HEK293T (cell line): Measurements from ENCODE around the gene DNAAF2.
"Not testable (repeated sequence)": the region's sequence is repeated elsewhere in the genome, so short reads cannot be mapped to it uniquely, and the experiment has no call there.

Experiments
- CTCF ChIA-PET: fragments of 350-600 bp; formaldehyde crosslinking; extraction: SDS; loops from one replicate; lab custom pipeline; 2021; ENCODE audit warnings: antibody characterized with exemption, inconsistent platforms; lab: Yijun Ruan, JAX
- POLR2A ChIA-PET: fragments of 350-600 bp; formaldehyde crosslinking; extraction: SDS; loops from one replicate; lab custom pipeline; 2020; ENCODE audit warnings: antibody characterized with exemption, inconsistent platforms; lab: Yijun Ruan, JAX
- DNase-seq: peaks from one replicate; pipeline ENCODE4 v3.0.0; 2012; ENCODE audit warnings: mixed read lengths; ENCODE audit errors: extremely low spot score
- ARNT ChIP-seq: fragments of 450-650 bp; IDR thresholded peaks from 2 replicates; pipeline ENCODE4 v1.6.1; 2017; ENCODE audit warnings: mild to moderate bottlenecking
- BHLHE40 ChIP-seq: fragments of 450-650 bp; IDR thresholded peaks from 2 replicates; pipeline ENCODE4 v1.6.1; 2016; ENCODE audit warnings: mild to moderate bottlenecking, moderate library complexity, borderline replicate concordance
- CTBP1 ChIP-seq: fragments of 450-650 bp; IDR thresholded peaks from 2 replicates; pipeline ENCODE4 v1.6.1; 2016; ENCODE audit warnings: borderline replicate concordance
- ELF4 ChIP-seq: fragments of 450-650 bp; IDR thresholded peaks from 2 replicates; pipeline ENCODE4 v1.6.1; 2017; ENCODE audit warnings: antibody characterized with exemption
- FOXA1 ChIP-seq: fragments of 450-650 bp; IDR thresholded peaks from 2 replicates; pipeline ENCODE4 v1.6.1; 2016; ENCODE audit warnings: mild to moderate bottlenecking
- FOXK2 ChIP-seq: fragments of 450-650 bp; IDR thresholded peaks from 2 replicates; pipeline ENCODE4 v1.6.1; 2016; ENCODE audit warnings: mild to moderate bottlenecking
- FOXM1 ChIP-seq: fragments of 450-650 bp; IDR thresholded peaks from 2 replicates; pipeline ENCODE4 v1.6.1; 2017; ENCODE audit warnings: mild to moderate bottlenecking, borderline replicate concordance
- HDGF ChIP-seq: fragments of 450-650 bp; IDR thresholded peaks from 2 replicates; pipeline ENCODE4 v1.6.1; 2017; ENCODE audit warnings: antibody characterized with exemption, borderline replicate concordance
- L3MBTL2 ChIP-seq: fragments of 450-650 bp; conservative IDR thresholded peaks from 2 replicates; pipeline ENCODE4 v1.6.1; 2016; ENCODE audit warnings: mild to moderate bottlenecking
- LEF1 ChIP-seq: fragments of 450-650 bp; IDR thresholded peaks from 2 replicates; pipeline ENCODE4 v1.6.1; 2017; ENCODE audit warnings: mild to moderate bottlenecking, borderline replicate concordance
- NFRKB ChIP-seq: fragments of 450-650 bp; IDR thresholded peaks from 2 replicates; pipeline ENCODE4 v1.6.1; 2016; ENCODE audit warnings: mild to moderate bottlenecking, moderate library complexity
- PKNOX1 ChIP-seq: fragments of 450-650 bp; IDR thresholded peaks from 2 replicates; pipeline ENCODE4 v1.6.1; 2016
- SP1 ChIP-seq: fragments of 450-650 bp; IDR thresholded peaks from 2 replicates; pipeline ENCODE4 v1.6.1; 2017
- SUZ12 ChIP-seq: fragments of 450-650 bp; IDR thresholded peaks from 2 replicates; pipeline ENCODE4 v1.6.1; 2016; ENCODE audit warnings: mild to moderate bottlenecking
- TARDBP ChIP-seq: fragments of 450-650 bp; IDR thresholded peaks from 2 replicates; pipeline ENCODE4 v1.6.1; 2016
- ZNF384 ChIP-seq: fragments of 450-650 bp; IDR thresholded peaks from 2 replicates; pipeline ENCODE4 v1.6.1; 2016

DNAAF2 gene

GRCh38 chr14:49634547-49635334 lies at the start of gene DNAAF2:
DNAAF2 (minus strand) TSS chr14:49635244; CDS start chr14:49635149, 95 bp downstream.
- ChIA-PET POLR2A (interaction anchor here (0.7 to 4.3 kb wide), 20 partner anchors 9 to 245 kb away, joined by 3 to 63 read pairs (median 8); partner anchors contain the start of genes KLHDC1, KLHDC2, LRR1 and MGAT2), CTCF (interaction anchor here (0.7 to 1.7 kb wide), 4 partner anchors 14 to 197 kb away, joined by 3 to 11 read pairs (median 8); partner anchors contain the start of genes MGAT2 and RPL36AL)
- DNase-seq, result peak; percentile 53
- TF ChIP-seq L3MBTL2 (peak; percentile 64), NFRKB (no peak)

- no peak for TF ChIP-seq NFRKB
- no peak for TF ChIP-seq PKNOX1
- no peak for TF ChIP-seq ZNF384
- TF ChIP-seq FOXA1, result no peak
- no peak for TF ChIP-seq LEF1
- TF ChIP-seq SUZ12, result no peak
- no peak for TF ChIP-seq ELF4
- no peak for TF ChIP-seq HDGF
- TF ChIP-seq FOXM1, result no peak
- ChIA-PET POLR2A (interaction anchor here (1.2 kb wide), 1 partner anchor 8 kb away, joined by 3 read pairs; the partner anchor contains the start of gene POLE2), CTCF (no interaction called here)
- no peak for DNase-seq
Observed at GRCh38 chr14:49679271-49679670, 44.2 kb upstream of the DNAAF2 start.

- DNase-seq, result peak; percentile 28
- ChIA-PET POLR2A (no interaction called here), CTCF (interaction anchor here (0.7 to 0.8 kb wide), 2 partner anchors 31 to 58 kb away, joined by 3 read pairs; no protein-coding TSS in a partner anchor)
- TF ChIP-seq CTBP1 (no peak), FOXK2 (no peak)
Observed at GRCh38 chr14:49677643-49678042, 42.6 kb upstream of the DNAAF2 start.

GRCh38 chr14:49673586-49673985 lies 38.5 kb upstream of the DNAAF2 start:
- TF ChIP-seq ARNT, result no peak
- no peak for TF ChIP-seq FOXM1
- TF ChIP-seq TARDBP, result no peak
- TF ChIP-seq NFRKB, result no peak
- TF ChIP-seq ELF4, result no peak
- no peak for TF ChIP-seq L3MBTL2
- TF ChIP-seq HDGF, result no peak
- POLR2A ChIA-PET, result no interaction called here
- CTCF ChIA-PET, result no interaction called here
- no peak for DNase-seq

- no peak for TF ChIP-seq BHLHE40
- no peak for TF ChIP-seq ZNF384
- no peak for TF ChIP-seq PKNOX1
- no peak for TF ChIP-seq FOXA1
- DNase-seq, result no peak
- POLR2A ChIA-PET, result no interaction called here
- CTCF ChIA-PET, result no interaction called here
Observed at GRCh38 chr14:49670475-49670874, 35.4 kb upstream of the DNAAF2 start.

- ChIA-PET POLR2A (no interaction called here), CTCF (no interaction called here)
- DNase-seq, result no peak
- TF ChIP-seq TARDBP (no peak), SUZ12 (no peak), SP1 (no peak), ARNT (no peak), ZNF384 (no peak)
Observed at GRCh38 chr14:49659526-49660455, 24.7 kb upstream of the DNAAF2 start.

GRCh38 chr14:49657500-49657899 lies 22.5 kb upstream of the DNAAF2 start:
- POLR2A ChIA-PET, CTCF ChIA-PET, DNase-seq: not testable (repeated sequence)

GRCh38 chr14:49654511-49654910 lies 19.5 kb upstream of the DNAAF2 start:
- ChIA-PET POLR2A (no interaction called here), CTCF (no interaction called here)
- TF ChIP-seq NFRKB (no peak), PKNOX1 (no peak), FOXK2 (no peak), SP1 (no peak), ARNT (no peak), SUZ12 (no peak), FOXM1 (no peak), HDGF (no peak), ELF4 (no peak), FOXA1 (no peak), CTBP1 (no peak), ZNF384 (no peak), L3MBTL2 (no peak), BHLHE40 (no peak)
- DNase-seq, result no peak
